BJ (cell line): ENCODE measurements around the gene ARL6IP4. TPM values are rescaled to one million over a fixed set of nuclear protein-coding genes. Genes with fewer than 3 reads are reported as not detected.
A peak's percentile ranks its signal among the peaks of the same experiment; 100 is the strongest.

Experiments
- CTCF ChIA-PET: fragments of 350-600 bp; formaldehyde crosslinking; extraction: SDS; loops from one replicate; lab custom pipeline; 2021; ENCODE audit warnings: antibody characterized with exemption, inconsistent platforms; lab: Yijun Ruan, JAX
- POLR2A ChIA-PET: fragments of 300-600 bp; sonication (Branson Sonifier 250); formaldehyde crosslinking; extraction: SDS; loops from one replicate; lab custom pipeline; 2021; ENCODE audit warnings: antibody characterized with exemption; lab: Charles Lee
- DNase-seq: peaks from one replicate; pipeline ENCODE4 v3.0.0-alpha.2; 2011; ENCODE audit warnings: low read depth
- H3K27me3 ChIP-seq: 2 replicates; pipeline ENCODE4 v1.6.0; 2011; ENCODE audit warnings: low read length; ENCODE audit not compliant: control insufficient read depth, insufficient read depth
- H3K36me3 ChIP-seq: 2 replicates; pipeline ENCODE4 v1.5.1; 2011; ENCODE audit warnings: low read length; ENCODE audit not compliant: control insufficient read depth, insufficient read depth
- H3K4me3 ChIP-seq: 2 replicates; pipeline ENCODE4 v1.5.1; 2011; ENCODE audit warnings: low read depth, mild to moderate bottlenecking, control low read depth, low read length
- CTCF ChIP-seq: IDR thresholded peaks from 2 replicates; pipeline ENCODE4 v1.5.1; 2011; ENCODE audit warnings: low read depth, mild to moderate bottlenecking, control low read depth, inconsistent platforms, low read length, moderate library complexity; ENCODE audit not compliant: insufficient read depth
- polyA plus RNA-seq: library from polyadenylated mRNA; depleted of rRNA; stranded (reverse); fragments of >200 nt; gene quantifications from 2 replicates; pipeline ENCODE4 v1.2.3, GENCODE V29; 2011

ARL6IP4 gene
- polyA plus RNA-seq, 1 experiment, result 190 TPM

GRCh38 chr12:122979001-122979907 is 1.2 kb upstream of the ARL6IP4 start:
- no peak for DNase-seq
- Histone ChIP-seq H3K27me3 (no peaks in the 10 kb centered on the region), H3K4me3 (peak overlapping the region; percentile 91), H3K36me3 (peaks cover 13% of the 10 kb centered on the region)
- no peak for TF ChIP-seq CTCF
- ChIA-PET CTCF (interaction anchor here (1.0 to 1.4 kb wide), 6 partner anchors 7 to 259 kb away, joined by 3 to 7 read pairs (median 3); no protein-coding TSS in a partner anchor), POLR2A (no interaction called here)

GRCh38 chr12:122979908-122980182 is 636 bp upstream of the ARL6IP4 start:
- POLR2A ChIA-PET, result no interaction called here
- no peak for DNase-seq
- CTCF ChIA-PET, result interaction anchor here (1.0 to 1.2 kb wide), 5 partner anchors 8 to 258 kb away, joined by 3 read pairs; no protein-coding TSS in a partner anchor
- Histone ChIP-seq H3K4me3 (peak overlapping the region; percentile 91), H3K27me3 (no peaks in the 10 kb centered on the region), H3K36me3 (peaks cover 13% of the 10 kb centered on the region)
- TF ChIP-seq CTCF, result no peak

- no peak for DNase-seq
- H3K27me3 ChIP-seq, result no peaks in the 10 kb centered on the region
- H3K4me3 ChIP-seq, result peak overlapping the region; percentile 91
- ChIA-PET POLR2A (no interaction called here), CTCF (interaction anchor here (0.8 kb wide), 1 partner anchor 257 kb away, joined by 3 read pairs; no protein-coding TSS in a partner anchor)
- 0 out of 2 replicates have a peak, but pooled peaks have one; percentile 6 for TF ChIP-seq CTCF
- peaks cover 13% of the 10 kb centered on the region for H3K36me3 ChIP-seq
Observed at GRCh38 chr12:122981036-122981471, 573 bp downstream of the ARL6IP4 start.

GRCh38 chr12:122981587-122982476 is 1.4 kb downstream of the ARL6IP4 start:
- no peak for TF ChIP-seq CTCF
- no peaks in the 10 kb centered on the region for H3K27me3 ChIP-seq
- DNase-seq, result no peak
- ChIA-PET POLR2A (no interaction called here), CTCF (interaction anchor here (0.8 kb wide), 1 partner anchor 257 kb away, joined by 3 read pairs; no protein-coding TSS in a partner anchor)
- H3K36me3 ChIP-seq, result peaks cover 12% of the 10 kb centered on the region
- H3K4me3 ChIP-seq, result peak overlapping the region; percentile 91

- no peak for DNase-seq
- H3K36me3 ChIP-seq, result peaks cover 11% of the 10 kb centered on the region
- ChIA-PET POLR2A (interaction anchor here (1.1 kb wide), 1 partner anchor 256 kb away, joined by 5 read pairs; no protein-coding TSS in a partner anchor), CTCF (no interaction called here)
- H3K27me3 ChIP-seq, result no peaks in the 10 kb centered on the region
- H3K4me3 ChIP-seq, result no peak overlapping the region
- TF ChIP-seq CTCF, result no peak
Observed at GRCh38 chr12:122982477-122982815, 2.0 kb downstream of the ARL6IP4 start.
